COLO668 (cell line): ENCODE measurements around the gene ZFR.
A peak's percentile ranks its signal among the peaks of the same experiment; 100 is the strongest.

Experiments
- DNase-seq: peaks from one replicate; lab custom pipeline; 2025; ENCODE audit not compliant: unreplicated experiment; lab: John Stamatoyannopoulos, UW

Gene ZFR

GRCh38 chr5:32365623-32366022, 78.9 kb downstream of the ZFR start:
- no peak for DNase-seq

- DNase-seq: no peak
Measured at GRCh38 chr5:32363030-32363429, 81.5 kb downstream of the ZFR start.

GRCh38 chr5:32362527-32362926, 82.0 kb downstream of the ZFR start:
- no peak for DNase-seq

GRCh38 chr5:32360906-32361305, 83.6 kb downstream of the ZFR start:
- no peak for DNase-seq

- no peak for DNase-seq
Measured at GRCh38 chr5:32358611-32359010, 85.9 kb downstream of the ZFR start.

GRCh38 chr5:32357658-32358057, 86.9 kb downstream of the ZFR start:
- no peak for DNase-seq

- no peak for DNase-seq
Measured at GRCh38 chr5:32355686-32356085, 88.9 kb downstream of the ZFR start.

GRCh38 chr5:32353420-32353819, 91.1 kb downstream of the ZFR start:
- no peak for DNase-seq

- no peak for DNase-seq
Measured at GRCh38 chr5:32352685-32353084, 91.9 kb downstream of the ZFR start.

GRCh38 chr5:32346869-32347268, 97.7 kb downstream of the ZFR start:
- no peak for DNase-seq

- DNase-seq: no peak
Measured at GRCh38 chr5:32343058-32343672, 101.4 kb downstream of the ZFR start.

GRCh38 chr5:32342656-32343055, 101.9 kb downstream of the ZFR start:
- no peak for DNase-seq

GRCh38 chr5:32339878-32340277, 104.7 kb downstream of the ZFR start:
- no peak for DNase-seq

- DNase-seq: no peak
Measured at GRCh38 chr5:32339198-32339597, 105.3 kb downstream of the ZFR start.

- DNase-seq: no peak
Measured at GRCh38 chr5:32332966-32333365, 111.6 kb downstream of the ZFR start.

- DNase-seq: no peak
Measured at GRCh38 chr5:32332361-32332760, 112.2 kb downstream of the ZFR start.

GRCh38 chr5:32331935-32332274, 112.6 kb downstream of the ZFR start:
- DNase-seq: no peak

GRCh38 chr5:32331217-32331934, 113.2 kb downstream of the ZFR start:
- no peak for DNase-seq

- no peak for DNase-seq
Measured at GRCh38 chr5:32330126-32330971, 114.2 kb downstream of the ZFR start.

- peak; percentile 68 for DNase-seq
Measured at GRCh38 chr5:32329395-32329834, 115.1 kb downstream of the ZFR start.

- DNase-seq: no peak
Measured at GRCh38 chr5:32326216-32326772, 118.2 kb downstream of the ZFR start.

- DNase-seq: no peak
Measured at GRCh38 chr5:32325616-32326015, 118.9 kb downstream of the ZFR start.
